ENCODE results near the gene AK1. TPM values are rescaled to one million over a fixed set of nuclear protein-coding genes. Genes with fewer than 3 reads are reported as not detected.

AK1 gene
- polyA plus RNA-seq, 1 experiment: 102 TPM

GRCh38 chr9:127904561-127905003 is 27.1 kb upstream of the AK1 start:
- POLR2A ChIA-PET: no interaction called here
- DNase-seq (ENCODE audit: low read depth): no peak
- Histone ChIP-seq H3K4me3 (ENCODE audit: low read depth, low read length) (no peak overlapping the region), H3K36me3 (ENCODE audit: control insufficient read depth, insufficient read depth, low read length) (peaks cover 2% of the 10 kb centered on the region; the same call in 1 of the 2 replicates), H3K27me3 (ENCODE audit: control insufficient read depth, insufficient read depth, low read length) (no peaks in the 10 kb centered on the region)
- TF ChIP-seq CTCF (IDR thresholded peaks at IDR 0.05; ENCODE audit: insufficient read depth, low read depth, low read length): no peak
- CTCF ChIA-PET: interaction anchor here (0.9 kb wide), 1 partner anchor 12 kb away, joined by 4 read pairs; the partner anchor contains the start of gene ST6GALNAC4

- Histone ChIP-seq H3K27me3 (ENCODE audit: control insufficient read depth, insufficient read depth, low read length) (no peaks in the 10 kb centered on the region), H3K4me3 (ENCODE audit: low read depth, low read length) (no peak overlapping the region), H3K36me3 (ENCODE audit: control insufficient read depth, insufficient read depth, low read length) (peaks cover 1% of the 10 kb centered on the region; the same call in 1 of the 2 replicates)
- CTCF ChIA-PET: interaction anchor here (0.6 to 1.8 kb wide), 2 partner anchors 118 to 120 kb away, joined by 3 read pairs; partner anchors contain the start of gene CDK9
- POLR2A ChIA-PET: no interaction called here
- no peak for DNase-seq (ENCODE audit: low read depth)
- TF ChIP-seq CTCF (IDR thresholded peaks at IDR 0.05; ENCODE audit: insufficient read depth, low read depth, low read length): no peak
Measured at GRCh38 chr9:127903557-127904475, 26.3 kb upstream of the AK1 start.

GRCh38 chr9:127899128-127899943 is 21.9 kb upstream of the AK1 start, which contains the start of gene ST6GALNAC6:
Gene ST6GALNAC6 (minus strand): TSS chr9:127899603. CDS start chr9:127897981, 1,622 bp downstream.
- no peak for TF ChIP-seq CTCF (IDR thresholded peaks at IDR 0.05; ENCODE audit: insufficient read depth, low read depth, low read length)
- Histone ChIP-seq H3K27me3 (ENCODE audit: control insufficient read depth, insufficient read depth, low read length) (no peaks in the 10 kb centered on the region), H3K36me3 (ENCODE audit: control insufficient read depth, insufficient read depth, low read length) (peaks cover 18% of the 10 kb centered on the region), H3K4me3 (ENCODE audit: low read depth, low read length) (peak within 1 kb of the TSS; percentile 79)
- ChIA-PET POLR2A (no interaction called here), CTCF (interaction anchor here (0.7 to 1.8 kb wide), 4 partner anchors 11 to 82 kb away, joined by 3 to 4 read pairs (median 3); no protein-coding TSS in a partner anchor)
- DNase-seq (ENCODE audit: low read depth): no peak

GRCh38 chr9:127898433-127899127 is 21.1 kb upstream of the AK1 start:
- Histone ChIP-seq H3K27me3 (ENCODE audit: control insufficient read depth, insufficient read depth, low read length) (no peaks in the 10 kb centered on the region), H3K4me3 (ENCODE audit: low read depth, low read length) (peak overlapping the region; percentile 79), H3K36me3 (ENCODE audit: control insufficient read depth, insufficient read depth, low read length) (peaks cover 25% of the 10 kb centered on the region)
- ChIA-PET CTCF (interaction anchor here (1.0 to 1.8 kb wide), 4 partner anchors 12 to 29 kb away, joined by 3 to 4 read pairs (median 4); no protein-coding TSS in a partner anchor), POLR2A (interaction anchor here (0.8 kb wide), 1 partner anchor 95 kb away, joined by 3 read pairs; no protein-coding TSS in a partner anchor)
- no peak for TF ChIP-seq CTCF (IDR thresholded peaks at IDR 0.05; ENCODE audit: insufficient read depth, low read depth, low read length)
- DNase-seq (ENCODE audit: low read depth): peak; percentile 63

Data from BJ (cell line).